Testis (tissue), 3 donors: ENCODE results near the gene STK16. TPM values are rescaled to one million over a fixed set of nuclear protein-coding genes. Genes with fewer than 3 reads are reported as not detected.

ENCODE experiments used
- DNase-seq: peaks from one replicate; pipeline ENCODE4 v3.0.0-alpha.2; 2019
- H3K27ac ChIP-seq, 2 donors: fragments of 200-600 bp; sonication (generic); one replicate each; pipeline ENCODE4 v1.5.1; 2019
- H3K27me3 ChIP-seq: fragments of 200-600 bp; sonication (generic); one replicate; pipeline ENCODE4 v1.5.1; 2019
- H3K36me3 ChIP-seq: fragments of 200-600 bp; sonication (generic); one replicate; pipeline ENCODE4 v1.5.1; 2017; ENCODE audit warnings: low read depth; ENCODE audit errors: missing control alignments
- H3K4me1 ChIP-seq: fragments of 200-600 bp; sonication (generic); one replicate; pipeline ENCODE4 v1.5.1; 2019
- H3K4me3 ChIP-seq, 2 donors: fragments of 200-600 bp; sonication (generic); one replicate each; pipeline ENCODE4 v1.5.1; 2017 to 2019
- H3K9me3 ChIP-seq: fragments of 200-600 bp; sonication (generic); one replicate; pipeline ENCODE4 v1.5.1; 2017
- CTCF ChIP-seq, 3 experiments: fragments of 450-650 bp in 2 of 3; fragments of 200-600 bp in 1 of 3; sonication (generic) in 1 of 3; IDR thresholded peaks; one replicate each; pipeline ENCODE4 v1.5.1; 2016 to 2019; ENCODE audit warnings: antibody characterized with exemption in 3 of 3, mild to moderate bottlenecking in 2 of 3, moderate library complexity in 1 of 3
- POLR2A ChIP-seq: fragments of 450-650 bp; IDR thresholded peaks from one replicate; pipeline ENCODE4 v1.6.1; 2017; ENCODE audit warnings: antibody characterized with exemption, mild to moderate bottlenecking, moderate library complexity
- WGBS, 2 donors: methylation state at CpG; one replicate each; pipeline ENCODE4 v1.1.5; 2018; 5-methylcytosine and 5-hydroxymethylcytosine counted together
- intact Hi-C: fragments of 100-400 bp; cut with DNase I; formaldehyde crosslinking; loops from one replicate; pipeline ENCODE4 v1.15.1; 2023; ENCODE audit warnings: low total_unique reads
- polyA plus RNA-seq: library from polyadenylated mRNA; stranded (reverse); fragments of 350-450 nt; fragmentation: Illumina TruSeq; extraction: RNeasy Lipid Tissue Mini Kit (QIAGEN cat#74804); gene quantifications from one replicate; pipeline ENCODE4 v1.2.3, GENCODE V29; 2014; ENCODE audit warnings: low read depth, low replicate concordance; ENCODE audit not compliant: insufficient read depth
- total RNA-seq, 2 donors: library from RNA; depleted of rRNA; stranded (reverse); fragments of >200 nt; gene quantifications; one replicate each; pipeline ENCODE4 v1.2.3, GENCODE V29; 2016

The STK16 gene
- total and polyA plus RNA-seq, 3 donors from 2014 or later, result 29.1 to 63.0 (median 32.6) TPM

GRCh38 chr2:219273937-219274336 is 28.7 kb downstream of the STK16 start:
- no peaks in the 10 kb centered on the region for H3K36me3 ChIP-seq
- WGBS, 2 donors, result 84% methylated on average over 3 of the region's 3 CpGs
- TF ChIP-seq POLR2A (no peak), CTCF (IDR thresholded peaks at IDR 0.05) (no peak)
- H3K27me3 ChIP-seq, result no peaks in the 10 kb centered on the region
- no peak overlapping the region for H3K4me3 ChIP-seq
- intact Hi-C loops, result no loop called here
- peak overlapping the region; percentile 14 to 64 for H3K27ac ChIP-seq
- DNase-seq, result no peak
- H3K9me3 ChIP-seq, result no peaks in the 10 kb centered on the region
- H3K4me1 ChIP-seq, result peaks cover 21% of the 10 kb centered on the region

GRCh38 chr2:219274361-219274921 is 29.2 kb downstream of the STK16 start:
- TF ChIP-seq CTCF (IDR thresholded peaks at IDR 0.05) (no peak), POLR2A (no peak)
- intact Hi-C loops, result no loop called here
- H3K27me3 ChIP-seq, result no peaks in the 10 kb centered on the region
- no peaks in the 10 kb centered on the region for H3K36me3 ChIP-seq
- H3K9me3 ChIP-seq, result no peaks in the 10 kb centered on the region
- no peak overlapping the region for H3K4me3 ChIP-seq
- H3K27ac ChIP-seq, result peak overlapping the region; percentile 14 to 64
- 45 to 55% methylated on average over 6 of the region's 6 CpGs for WGBS, 2 donors
- DNase-seq, result peak; percentile 80
- peaks cover 21% of the 10 kb centered on the region for H3K4me1 ChIP-seq

DNA sequence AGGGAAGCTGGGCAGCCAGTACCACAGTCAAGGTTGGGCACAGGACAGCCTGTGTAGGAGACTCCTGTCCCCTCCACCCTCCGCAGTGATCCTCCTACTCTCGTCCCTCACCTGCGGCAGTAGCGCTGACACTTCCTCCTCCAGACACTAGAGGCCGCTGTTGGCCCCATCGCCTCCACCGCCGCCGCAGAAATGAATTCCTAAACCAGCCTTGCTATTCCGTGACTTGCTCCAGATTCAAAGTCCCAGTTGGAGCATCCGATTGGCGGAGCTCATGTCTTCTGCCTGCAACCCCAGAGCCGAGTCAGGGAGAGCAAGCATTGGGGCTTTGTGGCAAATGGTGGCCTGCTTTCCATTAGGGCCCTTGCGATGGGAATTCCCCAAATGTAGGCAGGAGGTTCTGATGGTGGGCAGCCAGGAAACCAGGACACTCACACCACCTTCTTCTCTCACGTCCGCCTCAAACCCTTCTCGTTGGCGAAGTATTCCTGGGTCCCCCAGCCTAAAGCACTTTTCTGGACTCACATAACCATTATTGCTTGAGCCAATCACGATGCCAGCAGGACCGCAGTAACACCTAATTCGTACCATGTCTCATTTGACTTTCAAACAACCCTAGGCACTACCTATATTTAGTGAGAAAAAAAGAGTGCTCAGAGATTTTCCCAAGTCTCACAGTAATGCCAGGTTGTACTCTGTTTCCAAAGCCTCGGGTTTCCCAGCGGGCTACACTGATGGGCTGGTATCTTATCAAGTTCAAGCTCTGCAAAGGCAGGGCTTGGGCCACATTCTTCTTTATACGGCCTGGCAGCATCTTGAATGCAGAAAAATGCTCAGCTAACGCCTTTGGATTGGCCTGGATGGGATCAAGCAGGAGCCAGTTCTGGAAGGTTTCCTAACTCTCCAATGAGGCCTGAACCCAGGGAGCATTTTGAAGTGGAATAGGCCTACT is 32.7 kb downstream of the STK16 start:
- Histone ChIP-seq H3K36me3 (no peaks in the 10 kb centered on the region), H3K9me3 (no peaks in the 10 kb centered on the region), H3K27ac (peak overlapping the region; percentile 99 to 100), H3K27me3 (no peaks in the 10 kb centered on the region), H3K4me1 (peaks cover 29% of the 10 kb centered on the region), H3K4me3 (peak overlapping the region in 1 of 2 donors; percentile 34)
- intact Hi-C loops, result no loop called here
- 20 to 25% methylated on average over 17 to 25 of the region's 25 CpGs for WGBS, 2 donors
- DNase-seq, result peak; percentile 89
- TF ChIP-seq CTCF (IDR thresholded peaks at IDR 0.05) (peak; percentile 94 to 98 (median 94)), POLR2A (no peak)

DNA sequence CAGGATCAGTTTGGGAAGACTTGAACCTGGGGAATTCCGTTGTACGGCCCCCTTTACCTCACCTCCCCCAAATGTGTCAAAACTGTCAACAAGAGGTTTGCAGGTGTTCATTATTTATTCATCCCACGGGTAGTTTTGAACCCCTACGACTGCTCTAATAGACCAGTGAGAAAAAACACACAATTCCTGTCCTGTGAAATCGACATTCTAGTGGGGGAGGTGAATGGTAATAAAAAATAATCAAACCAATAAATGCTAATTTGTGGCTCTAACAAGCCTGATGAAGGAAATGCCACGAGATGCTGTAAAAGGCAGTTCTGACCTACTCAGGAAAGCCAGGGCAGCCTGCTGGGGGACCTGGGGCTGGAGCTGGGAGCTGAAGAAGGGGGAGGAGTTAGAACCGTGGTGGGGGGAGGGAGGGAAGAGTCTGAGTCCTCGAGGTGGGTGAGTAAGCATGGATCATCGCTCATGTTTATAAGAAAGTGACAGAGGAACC is 33.4 kb downstream of the STK16 start:
- no peak for DNase-seq

More for the DNA sequence above, 33.4 kb downstream of the STK16 start:
- intact Hi-C loops, result no loop called here
- TF ChIP-seq CTCF (IDR thresholded peaks at IDR 0.05), result no peak
- no peak for TF ChIP-seq POLR2A
- peak overlapping the region; percentile 87 to 91 for H3K4me3 ChIP-seq
- H3K27ac ChIP-seq, result peak overlapping the region; percentile 99 to 100
- no peaks in the 10 kb centered on the region for H3K36me3 ChIP-seq
- H3K27me3 ChIP-seq, result no peaks in the 10 kb centered on the region
- 10% methylated on average over 9 of the region's 9 CpGs for WGBS, 2 donors
- peaks cover 29% of the 10 kb centered on the region for H3K4me1 ChIP-seq
- H3K9me3 ChIP-seq, result no peaks in the 10 kb centered on the region
